GM19238 (cell line): ENCODE measurements around the gene FCRL6.

Source experiments
- DNase-seq: peaks from one replicate; pipeline ENCODE4 v3.0.0; 2011; ENCODE audit warnings: low spot score; ENCODE audit not compliant: insufficient read length

The FCRL6 gene

GRCh38 chr1:159802111-159802510 lies at the start of gene FCRL6:
Gene FCRL6 (plus strand): TSS chr1:159802360. CDS start chr1:159802425, 65 bp downstream.
- no peak for DNase-seq

GRCh38 chr1:159753386-159753785 lies 48.8 kb upstream of the FCRL6 start:
- no peak for DNase-seq

- DNase-seq = no peak
Observed at GRCh38 chr1:159755451-159756007, 46.6 kb upstream of the FCRL6 start.

GRCh38 chr1:159756397-159756796 lies 45.8 kb upstream of the FCRL6 start:
- DNase-seq = no peak

GRCh38 chr1:159763686-159764085 lies 38.5 kb upstream of the FCRL6 start:
- DNase-seq = no peak

- DNase-seq = no peak
Observed at GRCh38 chr1:159765806-159766205, 36.4 kb upstream of the FCRL6 start.

- DNase-seq = no peak
Observed at GRCh38 chr1:159771127-159771895, 30.8 kb upstream of the FCRL6 start.

GRCh38 chr1:159774465-159774864 lies 27.7 kb upstream of the FCRL6 start:
- no peak for DNase-seq

GRCh38 chr1:159775716-159776115 lies 26.4 kb upstream of the FCRL6 start:
- DNase-seq = no peak

- no peak for DNase-seq
Observed at GRCh38 chr1:159778266-159778665, 23.9 kb upstream of the FCRL6 start.

GRCh38 chr1:159779403-159779851 lies 22.7 kb upstream of the FCRL6 start:
- no peak for DNase-seq

GRCh38 chr1:159780583-159781582 lies 21.3 kb upstream of the FCRL6 start, which contains the start of gene DUSP23:
Gene DUSP23 (plus strand): TSS chr1:159780962. CDS start chr1:159781101, 139 bp downstream.
- DNase-seq = peak; percentile 89

GRCh38 chr1:159781992-159782391 lies 20.2 kb upstream of the FCRL6 start:
- no peak for DNase-seq

GRCh38 chr1:159783724-159784123 lies 18.4 kb upstream of the FCRL6 start:
- DNase-seq = no peak

- DNase-seq = no peak
Observed at GRCh38 chr1:159786465-159786864, 15.7 kb upstream of the FCRL6 start.

- no peak for DNase-seq
Observed at GRCh38 chr1:159786966-159787365, 15.2 kb upstream of the FCRL6 start.

- no peak for DNase-seq
Observed at GRCh38 chr1:159790237-159790917, 11.8 kb upstream of the FCRL6 start.

- DNase-seq = no peak
Observed at GRCh38 chr1:159791031-159791430, 11.1 kb upstream of the FCRL6 start.

- DNase-seq = no peak
Observed at GRCh38 chr1:159791461-159791860, 10.7 kb upstream of the FCRL6 start.

- no peak for DNase-seq
Observed at GRCh38 chr1:159795534-159795933, 6.6 kb upstream of the FCRL6 start.

- DNase-seq = peak; percentile 48
Observed at GRCh38 chr1:159798893-159799292, 3.3 kb upstream of the FCRL6 start.
